GM12872 (cell line): Measurements from ENCODE around the gene TGM2.

Source experiments
- CTCF ChIP-seq: IDR thresholded peaks from 3 replicates; pipeline ENCODE4 v1.5.1; 2011; ENCODE audit warnings: low read depth, mild to moderate bottlenecking, low read length, moderate library complexity; ENCODE audit not compliant: insufficient read depth

Gene TGM2

GRCh38 chr20:38108438-38108985 lies 56.6 kb downstream of the TGM2 start:
- TF ChIP-seq CTCF: no peak

DNA sequence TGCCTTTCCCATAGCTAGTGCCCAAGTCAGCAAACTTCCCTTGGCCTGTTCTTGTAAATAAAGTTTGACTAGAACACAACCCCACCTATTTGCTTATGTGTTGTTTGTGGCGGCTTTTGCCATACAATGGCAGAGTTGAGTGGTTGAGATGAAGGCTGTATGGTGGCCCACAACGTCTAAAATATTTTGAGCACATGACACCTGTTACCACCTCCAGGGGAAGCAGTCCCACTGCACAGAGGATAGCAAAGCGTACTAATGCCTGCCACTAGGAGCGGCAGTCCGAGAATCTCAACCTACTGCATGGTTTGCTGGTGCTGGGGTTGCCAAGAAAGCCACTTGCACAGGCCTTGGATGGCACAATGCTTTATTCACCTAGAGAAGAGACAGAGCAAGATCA lies 58.6 kb downstream of the TGM2 start:
- no peak for TF ChIP-seq CTCF

- TF ChIP-seq CTCF: no peak
These were observed 60.8 kb downstream of the TGM2 start for GRCh38 chr20:38104285-38104684.

DNA sequence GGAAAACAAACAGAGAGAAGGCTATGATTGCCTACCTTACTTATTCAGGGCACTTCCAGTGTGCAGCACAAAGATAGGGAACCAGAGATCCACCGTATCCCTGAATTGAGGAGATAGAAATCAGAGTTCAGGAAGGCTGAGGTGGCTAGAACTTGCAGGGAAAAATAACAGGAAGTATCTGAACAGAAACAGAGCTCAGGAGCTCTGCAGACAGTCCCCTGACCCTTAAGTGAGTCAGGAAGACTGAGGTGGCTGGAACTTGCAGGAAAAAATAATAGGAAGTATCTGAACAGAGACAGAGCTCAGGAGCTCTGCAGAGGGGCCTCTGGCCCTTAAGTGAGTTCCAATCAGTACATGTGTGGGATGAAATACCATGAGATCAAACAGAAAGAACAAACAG lies 66.1 kb downstream of the TGM2 start:
- no peak for TF ChIP-seq CTCF

DNA sequence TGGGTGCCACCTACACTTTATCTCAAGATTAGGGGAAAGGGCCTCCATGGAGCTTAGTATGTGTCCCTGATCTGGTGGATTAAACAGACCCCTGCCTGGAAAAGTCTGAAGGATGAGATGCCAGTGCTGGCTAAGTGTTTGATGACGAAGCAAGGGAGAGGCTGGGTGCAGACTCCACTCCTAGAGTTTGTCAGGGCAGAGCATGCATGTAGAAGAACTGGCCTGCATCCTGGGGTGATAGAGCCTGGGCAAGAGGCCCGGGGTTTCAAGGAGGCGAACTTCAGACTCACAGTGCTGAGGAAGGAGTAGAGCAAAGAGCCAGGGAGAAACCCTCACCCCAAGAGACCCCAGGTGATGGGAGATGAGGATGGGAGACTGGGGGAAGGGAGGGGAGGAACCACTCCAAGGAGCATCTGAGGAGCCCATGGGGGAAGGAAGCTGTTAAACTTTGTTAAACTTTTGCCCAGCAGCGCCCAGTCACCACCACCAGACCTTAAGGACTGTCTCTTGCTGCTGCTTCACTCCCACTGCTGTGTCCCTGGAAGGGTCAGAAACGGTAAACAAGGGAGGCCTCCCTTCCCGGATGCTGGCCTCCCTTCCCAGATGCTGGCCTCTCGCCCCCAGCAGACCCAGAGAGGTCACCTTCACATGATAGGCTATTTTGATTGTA lies 69.9 kb downstream of the TGM2 start:
- TF ChIP-seq CTCF: no peak

- TF ChIP-seq CTCF: no peak
These were observed 70.6 kb downstream of the TGM2 start for GRCh38 chr20:38094373-38094891.

GRCh38 chr20:38093641-38094077 lies 71.4 kb downstream of the TGM2 start:
- no peak for TF ChIP-seq CTCF
